Astrocyte of the cerebellum (primary cell): ENCODE results near the gene GATB.

ENCODE experiments used
- DNase-seq: peaks from one replicate; pipeline ENCODE4 v3.0.0-alpha.2; 2011; ENCODE audit warnings: low read depth
- H3K4me3 ChIP-seq: 2 replicates; pipeline ENCODE4 v1.5.1; 2011; ENCODE audit warnings: mild to moderate bottlenecking, low read depth, low read length, moderate library complexity
- CTCF ChIP-seq: IDR thresholded peaks from 2 replicates; pipeline ENCODE4 v1.5.1; 2012; ENCODE audit warnings: low read length, low read depth, moderate library complexity, mild to moderate bottlenecking; ENCODE audit errors: missing control alignments
- in situ Hi-C: cut with HindIII; loops from 2 replicates; pipeline ENCODE4 v1.10.0; 2017; ENCODE audit warnings: low sequenced_read_pairs

Gene GATB

DNA sequence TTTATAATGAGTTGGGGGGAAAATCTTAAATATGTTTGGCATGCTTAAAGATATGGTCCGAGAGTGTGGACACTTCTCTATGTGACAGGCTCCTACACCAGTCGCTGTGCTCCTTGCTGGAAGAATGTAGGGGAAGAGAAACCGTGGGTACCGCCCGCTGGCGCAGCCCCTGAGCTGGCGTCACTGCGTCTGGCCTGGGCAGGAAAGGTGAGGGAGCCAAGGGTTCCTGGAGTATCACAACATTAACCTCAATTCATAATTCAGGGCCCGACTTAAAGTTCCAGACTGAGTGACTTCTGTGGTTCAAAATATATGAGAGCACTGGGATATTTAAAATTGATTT, 95.1 kb downstream of the GATB start:
- no peak overlapping the region for H3K4me3 ChIP-seq
- in situ Hi-C loops = no loop called here
- no peak for DNase-seq
- TF ChIP-seq CTCF = no peak

DNA sequence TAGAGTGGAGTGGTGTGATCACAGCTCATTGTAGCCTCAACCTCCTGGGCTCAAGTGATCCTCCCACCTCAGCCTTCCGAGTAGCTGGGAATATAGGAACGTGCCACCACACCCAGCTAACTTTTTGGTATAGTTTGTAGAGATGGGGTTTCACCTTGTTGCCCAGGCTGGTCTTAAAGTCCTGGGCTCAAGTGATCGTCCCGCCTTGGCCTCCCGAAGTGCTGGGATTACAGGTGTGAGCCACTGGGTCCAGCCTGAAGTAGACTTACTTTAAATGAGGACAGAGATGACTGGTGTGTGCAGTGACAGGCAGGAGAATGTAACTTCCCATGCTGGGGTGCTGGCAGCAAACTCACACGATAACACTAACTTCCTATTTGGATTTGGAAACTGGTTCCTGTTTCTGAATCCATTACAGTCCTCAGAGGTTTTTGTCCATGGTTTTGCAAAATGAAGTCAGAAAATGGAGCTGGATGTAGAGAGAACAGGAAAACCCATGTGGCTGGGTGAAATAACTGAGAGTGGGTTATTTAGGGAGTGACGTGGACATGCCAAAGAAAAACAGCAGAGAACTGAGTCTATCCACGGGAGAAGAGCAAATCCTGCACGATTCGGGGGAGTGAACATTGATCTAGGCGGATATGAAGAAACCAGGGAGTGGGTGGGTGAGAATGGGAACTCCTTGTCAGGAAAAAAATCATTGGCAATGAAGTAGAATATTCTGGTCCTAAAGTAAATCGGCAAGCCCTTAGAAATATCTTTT, 95.6 kb downstream of the GATB start:
- DNase-seq = no peak
- no peak overlapping the region for H3K4me3 ChIP-seq
- in situ Hi-C loops = no loop called here
- no peak for TF ChIP-seq CTCF

- H3K4me3 ChIP-seq = no peak overlapping the region
- no peak for DNase-seq
- TF ChIP-seq CTCF = no peak
- in situ Hi-C loops = no loop called here
Measured at GRCh38 chr4:151664289-151664688, 96.5 kb downstream of the GATB start.

DNA sequence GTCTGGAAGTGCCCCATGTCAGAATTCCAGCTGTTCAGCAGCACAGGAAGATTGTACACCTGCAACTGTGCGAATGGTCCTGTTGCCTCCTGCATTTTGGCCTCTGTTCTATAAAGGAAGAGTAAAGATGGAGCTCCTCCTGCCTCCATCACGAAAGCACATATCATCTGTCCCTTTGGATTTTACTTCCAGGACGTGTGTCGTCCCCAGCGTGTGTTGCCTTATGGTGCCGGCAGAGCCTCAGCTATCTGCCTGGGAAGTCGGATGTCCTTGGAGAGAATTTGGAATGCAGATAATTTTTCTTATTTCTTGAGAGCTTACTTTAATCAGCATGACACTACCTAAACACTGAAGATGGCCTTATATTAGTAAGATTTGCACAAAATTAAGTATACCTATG, 97.7 kb downstream of the GATB start:
- no peak for DNase-seq
- H3K4me3 ChIP-seq = no peak overlapping the region
- TF ChIP-seq CTCF = no peak
- in situ Hi-C loops = no loop called here

DNA sequence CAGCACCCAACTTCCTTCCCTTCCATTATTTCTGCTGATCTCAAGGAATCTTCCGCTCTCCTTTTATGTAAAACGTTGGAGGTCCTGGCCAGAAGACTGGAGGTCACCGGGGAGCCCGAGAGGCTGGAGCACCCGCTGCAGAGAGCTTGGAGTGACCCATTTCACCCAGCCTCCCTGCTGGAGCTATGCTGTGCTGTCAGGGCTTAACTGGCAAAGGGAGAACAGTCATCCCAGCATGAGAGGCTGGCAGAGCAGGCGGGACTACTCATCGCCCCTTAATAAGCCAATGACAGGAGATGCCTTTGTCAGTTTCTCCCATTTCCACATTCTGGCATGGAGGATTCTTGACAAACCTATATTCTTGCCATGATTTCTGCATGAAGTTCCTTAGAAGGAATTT, 98.9 kb downstream of the GATB start:
- in situ Hi-C loops = no loop called here
- TF ChIP-seq CTCF = no peak
- H3K4me3 ChIP-seq = no peak overlapping the region
- DNase-seq = no peak

- in situ Hi-C loops = no loop called here
Measured at GRCh38 chr4:151660676-151661075, 100.1 kb downstream of the GATB start.

More at GRCh38 chr4:151660676-151661075, 100.1 kb downstream of the GATB start:
- TF ChIP-seq CTCF = no peak
- H3K4me3 ChIP-seq = no peak overlapping the region
- no peak for DNase-seq
